ENCODE measurements around the gene TNKS1BP1. TPM values are rescaled to one million over a fixed set of nuclear protein-coding genes. Genes with fewer than 3 reads are reported as not detected.

Gene TNKS1BP1
- total and polyA plus RNA-seq, 4 experiments from 2014 or later: 0.52 to 23.7 (median 10.9) TPM

DNA sequence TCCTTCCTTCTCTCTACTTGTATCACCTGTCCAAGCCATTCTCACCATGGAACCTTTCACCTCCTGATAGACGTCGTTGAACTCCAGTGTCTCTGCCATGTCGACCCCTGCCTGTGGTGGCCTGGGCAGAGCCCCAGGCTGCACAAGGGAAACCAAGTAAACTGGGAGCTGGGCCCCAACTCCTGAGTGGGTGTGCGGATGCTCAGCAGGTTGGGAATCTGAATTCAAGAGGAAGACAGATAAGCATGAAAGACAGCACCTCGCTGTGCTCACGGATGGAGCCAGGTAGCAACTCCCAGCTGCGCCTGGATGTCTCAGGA, 10.2 kb upstream of the TNKS1BP1 start:
- peaks cover 0 to 2% (median 0%) of the 10 kb centered on the region in 8 donors for H3K9me3 Mint-ChIP-seq
- peak overlapping the region; percentile 96 to 99 (median 98) for H3K27ac Mint-ChIP-seq
- peaks cover 33 to 52% of the 10 kb centered on the region in 2 donors for H3K36me3 Mint-ChIP-seq
- Histone ChIP-seq H3K4me3 (ENCODE audit: low read length in 2 of 2) (peak overlapping the region; percentile 55 to 87), H3K36me3 (ENCODE audit: insufficient read depth, low read length) (peaks cover 37% of the 10 kb centered on the region), H3K4me1 (ENCODE audit: insufficient read depth, low read length) (peaks cover 25% of the 10 kb centered on the region), H3K9me3 (ENCODE audit: control insufficient read depth in 1 of 2, low read length in 2 of 2) (no peaks in the 10 kb centered on the region), H3K27me3 (ENCODE audit: insufficient read depth, low read length) (no peaks in the 10 kb centered on the region), H3K27ac (ENCODE audit: low read depth, low read length) (peak overlapping the region; percentile 85)
- no peaks in the 10 kb centered on the region for H3K27me3 Mint-ChIP-seq
- ChIA-PET POLR2A (ENCODE audit: partially characterized antibody) (interaction anchor here (0.7 to 6.6 kb wide), 13 partner anchors 10 to 1243 kb away, joined by 3 to 128 read pairs (median 5); partner anchors contain the start of genes MED19, SELENOH, SLC43A3 and TIMM10), CTCF (ENCODE audit: partially characterized antibody) (interaction anchor here (0.7 to 4.0 kb wide), 4 partner anchors 9 to 158 kb away, joined by 3 to 33 read pairs (median 14); partner anchors contain the start of gene TNKS1BP1)
- intact Hi-C loops (cut with micrococcal nuclease): loop anchor here (1.0 to 2.0 kb wide), 5 partner anchors 10 to 1244 kb away; partner anchors contain the start of genes MED19, SELENOH, TIMM10 and TMX2
- DNase-seq: no peak
- H3K4me3 Mint-ChIP-seq: peak overlapping the region; percentile 86 to 98 (median 92)
- peaks cover 23 to 29% (median 25%) of the 10 kb centered on the region in 4 donors for H3K4me1 Mint-ChIP-seq

DNA sequence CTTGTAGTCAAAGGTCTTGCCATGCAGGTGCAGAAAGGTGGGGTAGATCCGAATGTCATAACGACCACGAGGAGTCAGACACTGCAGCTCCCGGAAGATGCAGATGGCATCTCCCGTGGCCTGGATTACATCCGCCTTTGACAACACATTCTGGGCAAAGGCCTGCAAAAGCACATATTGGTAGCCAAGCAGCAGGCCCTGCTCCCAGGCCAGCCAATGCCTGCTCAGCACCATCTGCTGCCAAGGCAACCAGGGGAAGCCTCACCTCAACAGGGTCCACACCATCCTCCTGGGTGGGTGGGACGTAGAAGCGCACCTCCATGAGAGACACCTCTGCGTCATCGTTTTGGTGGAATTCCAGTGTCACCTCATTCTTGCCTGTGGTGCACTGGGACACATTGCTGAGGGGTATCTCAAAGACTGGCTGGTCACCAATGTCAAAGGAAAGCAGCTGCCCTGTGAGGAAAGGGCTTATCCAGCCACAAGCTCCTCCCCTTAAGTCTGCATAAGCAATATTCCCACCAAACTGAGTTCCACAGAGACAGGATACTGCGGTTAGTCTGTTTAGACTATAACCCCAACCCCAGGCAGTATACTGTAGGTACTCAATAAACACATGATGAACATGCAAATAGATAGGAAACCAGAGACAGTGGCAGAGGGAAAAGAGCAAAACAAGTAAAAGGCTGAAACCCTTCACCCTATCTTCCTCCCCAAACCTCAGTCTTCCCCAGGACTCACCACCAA, 8.1 kb upstream of the TNKS1BP1 start:
- H3K9me3 Mint-ChIP-seq: peaks cover 0 to 2% (median 0%) of the 10 kb centered on the region in 8 donors
- peak overlapping the region in 2 of 8 donors; percentile 1 to 17 for H3K4me3 Mint-ChIP-seq
- peaks cover 23 to 29% (median 25%) of the 10 kb centered on the region in 4 donors for H3K4me1 Mint-ChIP-seq
- no peaks in the 10 kb centered on the region for H3K9me3 ChIP-seq (ENCODE audit: control insufficient read depth in 1 of 2, low read length in 2 of 2)
- H3K27ac Mint-ChIP-seq: peak overlapping the region in 5 of 7 donors; percentile 15 to 81 (median 27)
- H3K4me1 ChIP-seq (ENCODE audit: insufficient read depth, low read length): peaks cover 25% of the 10 kb centered on the region
- ChIA-PET POLR2A (ENCODE audit: partially characterized antibody) (interaction anchor here (6.6 kb wide), 1 partner anchor 8 kb away, joined by 128 read pairs; the partner anchor contains the start of gene TNKS1BP1), CTCF (ENCODE audit: partially characterized antibody) (interaction anchor here (0.6 to 1.6 kb wide), 2 partner anchors 13 to 194 kb away, joined by 3 to 6 read pairs; no protein-coding TSS in a partner anchor)
- no peak for DNase-seq
- no peaks in the 10 kb centered on the region for H3K27me3 Mint-ChIP-seq
- H3K27ac ChIP-seq (ENCODE audit: low read depth, low read length): no peak overlapping the region
- intact Hi-C loops (cut with micrococcal nuclease): no loop called here
- H3K36me3 Mint-ChIP-seq: peaks cover 51 to 72% of the 10 kb centered on the region in 2 donors
- no peaks in the 10 kb centered on the region for H3K27me3 ChIP-seq (ENCODE audit: insufficient read depth, low read length)
- H3K36me3 ChIP-seq (ENCODE audit: insufficient read depth, low read length): peaks cover 52% of the 10 kb centered on the region
- H3K4me3 ChIP-seq (ENCODE audit: low read length in 2 of 2): no peak overlapping the region

DNA sequence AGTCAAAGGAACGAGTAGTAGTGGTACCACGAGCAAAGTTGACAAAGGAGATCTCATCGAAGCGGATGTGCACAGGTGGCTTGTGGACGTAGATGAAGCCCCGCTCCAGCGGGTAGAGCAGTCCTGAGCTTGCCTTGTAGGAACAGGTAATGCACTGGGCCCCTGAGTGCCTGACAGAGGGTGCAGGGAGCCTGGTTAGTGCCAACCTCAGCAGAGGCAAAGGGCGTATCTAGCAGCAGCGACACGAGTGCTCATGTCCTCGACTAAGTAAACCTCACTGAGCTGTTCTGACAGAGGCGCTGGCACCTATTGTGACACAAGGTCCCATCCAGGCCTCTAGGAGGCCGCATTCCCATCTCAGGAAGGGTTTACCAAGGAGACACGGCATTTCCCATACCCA, 7.0 kb upstream of the TNKS1BP1 start:
- CTCF ChIA-PET (ENCODE audit: partially characterized antibody): interaction anchor here (1.2 to 1.8 kb wide), 3 partner anchors 14 to 195 kb away, joined by 3 to 10 read pairs (median 6); no protein-coding TSS in a partner anchor
- intact Hi-C loops (cut with micrococcal nuclease): no loop called here
- H3K9me3 Mint-ChIP-seq: peaks cover 0 to 2% (median 0%) of the 10 kb centered on the region in 8 donors
- H3K27ac Mint-ChIP-seq: no peak overlapping the region
- H3K4me1 Mint-ChIP-seq: peaks cover 25 to 39% (median 30%) of the 10 kb centered on the region in 4 donors
- no peak for DNase-seq
- peaks cover 62 to 83% of the 10 kb centered on the region in 2 donors for H3K36me3 Mint-ChIP-seq
- Histone ChIP-seq H3K4me3 (ENCODE audit: low read length in 2 of 2) (no peak overlapping the region), H3K36me3 (ENCODE audit: insufficient read depth, low read length) (peaks cover 63% of the 10 kb centered on the region), H3K27me3 (ENCODE audit: insufficient read depth, low read length) (no peaks in the 10 kb centered on the region), H3K4me1 (ENCODE audit: insufficient read depth, low read length) (peaks cover 24% of the 10 kb centered on the region), H3K9me3 (ENCODE audit: control insufficient read depth in 1 of 2, low read length in 2 of 2) (no peaks in the 10 kb centered on the region), H3K27ac (ENCODE audit: low read depth, low read length) (no peak overlapping the region)
- POLR2A ChIA-PET (ENCODE audit: partially characterized antibody): no interaction called here
- no peak overlapping the region for H3K4me3 Mint-ChIP-seq
- H3K27me3 Mint-ChIP-seq: no peaks in the 10 kb centered on the region

DNA sequence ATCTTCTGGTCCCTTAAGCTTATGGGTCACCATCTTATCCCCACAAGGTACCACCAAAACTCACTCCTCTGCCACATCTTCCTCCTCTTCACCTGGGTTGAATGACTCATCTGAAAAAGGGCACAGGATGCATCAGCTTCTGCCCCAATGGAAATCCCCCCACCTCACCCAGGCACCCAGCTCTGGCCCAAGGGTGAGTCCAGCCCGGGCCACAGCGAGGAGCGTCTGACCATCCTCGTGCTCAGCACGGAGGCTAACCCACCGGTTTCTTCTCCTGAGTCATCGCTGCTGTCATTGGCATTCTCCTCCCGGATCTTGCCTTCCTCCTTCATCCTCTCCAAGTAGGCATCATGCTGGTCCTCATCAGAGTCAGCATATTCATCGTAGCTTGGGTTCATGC, 5.3 kb upstream of the TNKS1BP1 start:
- Histone ChIP-seq H3K9me3 (ENCODE audit: control insufficient read depth in 1 of 2, low read length in 2 of 2) (no peaks in the 10 kb centered on the region), H3K27me3 (ENCODE audit: insufficient read depth, low read length) (no peaks in the 10 kb centered on the region), H3K36me3 (ENCODE audit: insufficient read depth, low read length) (peaks cover 66% of the 10 kb centered on the region), H3K4me1 (ENCODE audit: insufficient read depth, low read length) (peaks cover 29% of the 10 kb centered on the region), H3K4me3 (ENCODE audit: low read length in 2 of 2) (no peak overlapping the region), H3K27ac (ENCODE audit: low read depth, low read length) (no peak overlapping the region)
- peaks cover 30 to 42% (median 35%) of the 10 kb centered on the region in 4 donors for H3K4me1 Mint-ChIP-seq
- H3K36me3 Mint-ChIP-seq: peaks cover 70 to 92% of the 10 kb centered on the region in 2 donors
- peak overlapping the region in 4 of 7 donors; percentile 29 to 50 (median 34) for H3K27ac Mint-ChIP-seq
- no peaks in the 10 kb centered on the region for H3K27me3 Mint-ChIP-seq
- ChIA-PET CTCF (ENCODE audit: partially characterized antibody) (interaction anchor here (1.0 to 1.8 kb wide), 5 partner anchors 15 to 238 kb away, joined by 3 to 10 read pairs (median 3); no protein-coding TSS in a partner anchor), POLR2A (ENCODE audit: partially characterized antibody) (no interaction called here)
- H3K9me3 Mint-ChIP-seq: no peaks in the 10 kb centered on the region
- no peak for DNase-seq
- H3K4me3 Mint-ChIP-seq: peak overlapping the region in 1 of 8 donors; percentile 12
- intact Hi-C loops (cut with micrococcal nuclease): no loop called here

DNA sequence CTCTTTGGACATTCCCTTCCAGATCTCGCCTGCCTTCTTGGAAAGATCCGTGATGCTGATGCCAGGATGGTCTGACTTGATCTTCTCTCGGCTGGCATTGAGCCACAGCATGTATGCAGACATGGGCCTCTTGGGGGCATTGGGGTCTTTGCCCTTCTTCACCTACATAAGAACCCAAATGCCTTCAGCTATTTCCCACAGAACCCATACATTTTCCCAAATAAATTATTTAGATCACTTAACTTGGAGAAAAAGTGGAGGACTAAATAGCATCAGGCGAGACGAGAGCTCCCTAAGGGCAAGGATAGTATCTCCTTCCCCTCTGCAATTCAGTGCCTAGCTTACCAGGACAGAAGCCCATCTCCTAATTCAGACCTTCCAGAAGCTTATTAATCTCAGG, 3.0 kb upstream of the TNKS1BP1 start:
- Mint-ChIP-seq H3K36me3 (peaks cover 63 to 76% of the 10 kb centered on the region in 2 donors), H3K27ac (peak overlapping the region in 6 of 7 donors; percentile 2 to 88 (median 52)), H3K4me1 (peaks cover 25 to 44% (median 32%) of the 10 kb centered on the region in 4 donors), H3K27me3 (no peaks in the 10 kb centered on the region), H3K4me3 (peak overlapping the region in 5 of 8 donors; percentile 10 to 63 (median 17)), H3K9me3 (no peaks in the 10 kb centered on the region)
- ChIA-PET CTCF (ENCODE audit: partially characterized antibody) (interaction anchor here (0.6 kb wide), 1 partner anchor 166 kb away, joined by 3 read pairs; no protein-coding TSS in a partner anchor), POLR2A (ENCODE audit: partially characterized antibody) (no interaction called here)
- H3K27me3 ChIP-seq (ENCODE audit: insufficient read depth, low read length): no peaks in the 10 kb centered on the region
- peaks cover 56% of the 10 kb centered on the region for H3K36me3 ChIP-seq (ENCODE audit: insufficient read depth, low read length)
- no peak overlapping the region for H3K27ac ChIP-seq (ENCODE audit: low read depth, low read length)
- no peak for DNase-seq
- H3K9me3 ChIP-seq (ENCODE audit: control insufficient read depth in 1 of 2, low read length in 2 of 2): no peaks in the 10 kb centered on the region
- intact Hi-C loops (cut with micrococcal nuclease): loop anchor here (5.0 kb wide), 3 partner anchors 100 to 1815 kb away; partner anchors contain the start of genes FAM111A, SLC43A3 and ZDHHC5
- H3K4me1 ChIP-seq (ENCODE audit: insufficient read depth, low read length): peaks cover 28% of the 10 kb centered on the region
- no peak overlapping the region for H3K4me3 ChIP-seq (ENCODE audit: low read length in 2 of 2)

DNA sequence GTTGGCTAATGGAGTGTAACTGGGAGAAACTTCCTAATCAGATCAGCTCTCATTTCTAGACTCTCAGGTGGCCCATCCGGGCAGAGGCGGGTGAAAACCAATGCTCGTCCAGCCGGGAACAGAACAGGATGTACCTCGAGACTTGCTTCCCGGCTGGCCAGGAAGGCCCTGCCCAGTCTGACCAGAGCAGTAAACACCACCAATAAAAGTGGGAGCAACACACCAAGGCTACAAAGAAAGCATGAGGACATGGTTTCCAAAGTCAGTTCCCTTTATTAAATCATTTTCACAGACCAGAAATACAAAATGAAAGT, 940 bp upstream of the TNKS1BP1 start:
- H3K27me3 ChIP-seq (ENCODE audit: insufficient read depth, low read length): no peaks in the 10 kb centered on the region
- H3K27ac Mint-ChIP-seq: peak overlapping the region; percentile 95 to 99 (median 97)
- H3K4me1 Mint-ChIP-seq: peaks cover 28 to 61% (median 37%) of the 10 kb centered on the region in 4 donors
- intact Hi-C loops (cut with micrococcal nuclease): loop anchor here (1.0 to 5.0 kb wide), 4 partner anchors 10 to 1817 kb away; partner anchors contain the start of genes FAM111A, SLC43A3, SSRP1 and ZDHHC5
- H3K9me3 Mint-ChIP-seq: no peaks in the 10 kb centered on the region
- H3K27me3 Mint-ChIP-seq: no peaks in the 10 kb centered on the region
- H3K36me3 ChIP-seq (ENCODE audit: insufficient read depth, low read length): peaks cover 36% of the 10 kb centered on the region
- CTCF ChIA-PET (ENCODE audit: partially characterized antibody): interaction anchor here (0.9 to 2.5 kb wide), 7 partner anchors 9 to 202 kb away, joined by 3 to 24 read pairs (median 6); partner anchors contain the start of genes P2RX3 and SSRP1
- peak overlapping the region; percentile 88 to 99 (median 94) for H3K4me3 Mint-ChIP-seq
- peak overlapping the region; percentile 59 for H3K27ac ChIP-seq (ENCODE audit: low read depth, low read length)
- H3K36me3 Mint-ChIP-seq: peaks cover 48 to 57% of the 10 kb centered on the region in 2 donors
- H3K4me1 ChIP-seq (ENCODE audit: insufficient read depth, low read length): peaks cover 33% of the 10 kb centered on the region
- peak overlapping the region; percentile 59 to 64 for H3K4me3 ChIP-seq (ENCODE audit: low read length in 2 of 2)
- no peak for DNase-seq
- no peaks in the 10 kb centered on the region for H3K9me3 ChIP-seq (ENCODE audit: control insufficient read depth in 1 of 2, low read length in 2 of 2)
- POLR2A ChIA-PET (ENCODE audit: partially characterized antibody): interaction anchor here (0.8 to 5.2 kb wide), 10 partner anchors 10 to 1947 kb away, joined by 3 to 128 read pairs (median 5); partner anchors contain the start of genes MED19, P2RX3, SELENOH and SLC43A3
